T-helper 1 cell (primary cell): ENCODE data around the gene GNAS-AS1.

Experiments
- DNase-seq, 5 donors: peaks; one replicate each; pipeline ENCODE4 v3.0.0-alpha.2; 2012 to 2020

The GNAS-AS1 gene

DNA sequence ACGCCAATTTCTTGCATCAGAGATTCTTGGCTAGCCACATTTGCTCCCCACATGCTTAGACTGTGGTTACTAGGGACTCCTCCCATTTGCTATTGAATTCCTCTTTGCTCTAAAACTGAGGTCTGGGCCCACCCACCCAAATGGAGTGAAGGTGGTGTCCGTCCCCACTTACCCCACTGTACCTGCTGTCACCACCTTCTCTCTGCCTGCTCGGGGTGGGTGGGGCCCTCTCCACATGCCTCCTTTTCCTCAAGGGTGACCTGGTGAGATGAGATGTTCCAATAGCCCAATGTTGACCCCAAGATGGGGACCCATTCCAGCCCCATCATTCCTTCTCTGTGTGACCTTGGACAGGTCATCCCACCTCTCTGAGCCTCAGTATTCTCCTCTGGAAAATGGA is 74.6 kb downstream of the GNAS-AS1 start:
- DNase-seq = no peak

DNA sequence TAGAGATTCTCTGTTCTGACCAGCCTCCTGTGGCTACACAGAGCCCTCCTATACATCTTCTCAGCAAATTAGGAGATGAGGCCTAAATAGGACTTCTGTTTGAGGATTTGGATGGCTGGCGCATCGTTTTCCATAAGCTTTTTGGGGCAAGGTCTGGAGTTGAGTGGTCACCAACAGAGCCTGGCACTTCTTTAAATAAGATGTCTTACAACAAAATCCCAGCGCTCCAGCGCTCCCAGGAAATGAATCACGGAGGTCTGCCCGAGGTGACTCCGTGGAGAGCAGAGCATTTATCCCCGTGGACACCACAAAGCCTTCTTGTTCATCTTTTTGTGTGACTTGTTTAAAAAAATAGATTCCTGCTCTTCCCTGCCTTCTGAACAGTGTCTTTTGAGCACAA is 75.3 kb downstream of the GNAS-AS1 start:
- DNase-seq = no peak

DNA sequence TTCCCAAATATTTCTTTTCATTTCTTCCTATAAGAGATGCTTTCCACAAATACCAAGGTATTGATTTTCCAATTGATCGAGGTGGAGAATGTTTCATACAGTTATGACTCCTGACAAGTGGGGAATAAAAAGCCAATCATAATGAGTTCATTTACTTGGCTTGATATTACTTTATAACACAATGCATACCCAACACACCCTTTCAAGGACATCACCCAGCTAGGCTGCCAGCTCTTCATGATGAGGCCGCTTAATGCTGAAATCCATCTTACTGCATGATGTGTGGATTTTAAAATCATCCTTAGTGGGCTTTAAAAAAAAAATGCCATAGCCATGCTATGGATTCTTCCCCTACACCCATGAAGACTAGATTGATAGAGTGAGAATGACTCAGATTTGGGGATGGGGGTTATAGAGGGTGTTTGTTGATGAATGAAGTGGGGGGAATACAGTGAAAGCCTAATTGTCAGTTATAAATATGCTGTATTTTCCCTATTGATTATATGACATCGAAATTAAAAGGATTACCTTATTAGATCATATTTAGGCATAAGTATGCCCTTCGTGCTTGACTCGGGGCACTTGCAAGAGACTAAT is 75.9 kb downstream of the GNAS-AS1 start:
- no peak for DNase-seq

DNA sequence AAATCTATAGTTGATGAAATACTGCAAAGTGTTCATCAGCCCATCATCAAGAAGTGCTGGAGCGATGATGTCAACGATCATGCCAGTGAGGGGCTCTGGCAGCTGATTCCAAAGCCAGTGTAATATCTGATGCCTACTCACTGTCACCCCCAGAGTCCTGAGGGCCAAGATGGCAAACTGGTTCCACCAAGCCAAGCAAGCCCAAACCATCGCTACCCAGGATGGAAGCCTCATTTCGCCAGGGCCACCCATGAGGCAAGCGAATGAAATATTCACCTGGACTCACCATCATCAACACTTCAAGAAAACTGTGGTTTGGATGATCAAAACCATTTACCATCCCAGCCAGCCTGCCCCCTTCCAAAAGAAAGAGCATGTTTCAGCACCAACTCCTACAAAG is 76.5 kb downstream of the GNAS-AS1 start:
- DNase-seq = no peak

DNA sequence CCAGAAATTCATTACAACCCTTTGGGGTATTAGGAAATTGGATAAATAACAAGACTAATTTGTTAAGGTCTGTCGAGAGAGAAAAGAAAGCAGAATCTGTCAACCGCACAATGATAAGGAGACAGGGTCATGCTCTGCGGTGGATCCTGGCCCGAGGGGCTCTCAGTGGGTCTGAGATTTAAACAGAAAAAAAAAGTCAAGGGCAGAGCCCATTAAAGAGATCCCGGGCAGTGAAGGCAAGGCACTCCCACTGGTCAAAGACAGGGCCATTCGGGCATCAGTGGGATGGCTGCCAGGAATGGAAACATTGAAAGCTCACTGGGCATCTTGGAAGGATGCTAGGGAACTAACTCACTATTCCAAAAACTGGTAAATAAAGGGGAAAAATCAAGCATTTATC is 77.9 kb downstream of the GNAS-AS1 start:
- DNase-seq = no peak
